HUES6 (cell line): ENCODE results near the gene LONP2.
"Not testable (repeated sequence)": the region's sequence is repeated elsewhere in the genome, so short reads cannot be mapped to it uniquely, and the experiment has no call there.

Source experiments
- H3K27ac ChIP-seq: 2 replicates; pipeline ENCODE4 v1.7.0; 2013; ENCODE audit warnings: low read depth, mild to moderate bottlenecking, low read length, inconsistent platforms
- H3K27me3 ChIP-seq: 2 replicates; pipeline ENCODE4 v1.6.1; 2013; ENCODE audit warnings: low read length; ENCODE audit not compliant: control insufficient read depth, insufficient read depth
- H3K36me3 ChIP-seq: 2 replicates; pipeline ENCODE4 v1.6.1; 2013; ENCODE audit warnings: low read length; ENCODE audit not compliant: control insufficient read depth, insufficient read depth
- H3K4me1 ChIP-seq: 2 replicates; pipeline ENCODE4 v1.6.1; 2013; ENCODE audit warnings: low read length; ENCODE audit not compliant: control insufficient read depth, insufficient read depth
- H3K4me3 ChIP-seq: 2 replicates; pipeline ENCODE4 v1.5.1; 2013; ENCODE audit warnings: low read depth, low read length
- H3K9ac ChIP-seq: one replicate; pipeline ENCODE4 v1.6.1; 2013; ENCODE audit warnings: mild to moderate bottlenecking, low read length
- H3K9me3 ChIP-seq: 2 replicates; pipeline ENCODE4 v1.6.1; 2013; ENCODE audit warnings: low read depth, low read length; ENCODE audit not compliant: control insufficient read depth, insufficient read depth

Gene LONP2

DNA sequence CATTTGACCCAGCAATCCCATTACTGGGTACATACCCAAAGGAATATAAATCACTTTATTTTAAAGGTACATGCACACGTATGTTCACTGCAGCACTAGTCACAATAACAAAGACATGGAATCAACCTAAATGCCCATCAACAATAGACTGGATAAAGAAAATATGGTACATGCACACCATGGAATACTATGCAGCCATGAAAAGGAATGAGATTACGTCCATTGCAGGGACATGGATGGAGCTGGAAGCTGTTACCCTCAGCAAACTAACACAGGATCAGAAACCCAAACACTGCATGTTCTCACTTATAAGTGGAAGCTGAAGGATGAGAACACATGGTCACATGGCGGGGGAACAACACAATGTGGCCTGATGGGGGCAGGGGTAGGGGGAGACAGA lies 4.0 kb upstream of the LONP2 start:
- H3K27ac ChIP-seq, H3K27me3 ChIP-seq, H3K4me3 ChIP-seq, H3K4me1 ChIP-seq, H3K9ac ChIP-seq, H3K9me3 ChIP-seq, H3K36me3 ChIP-seq: not testable (repeated sequence)

GRCh38 chr16:48244863-48245195 lies 729 bp downstream of the LONP2 start:
- 0 out of 2 replicates have a peak, but pooled peaks cover 2% of the 10 kb centered on the region for H3K9me3 ChIP-seq
- peak overlapping the region; percentile 77 for H3K9ac ChIP-seq
- peaks cover 10% of the 10 kb centered on the region; the same call in 1 of the 2 replicates for H3K4me1 ChIP-seq
- peak overlapping the region; percentile 97 for H3K4me3 ChIP-seq
- no peaks in the 10 kb centered on the region for H3K36me3 ChIP-seq
- H3K27ac ChIP-seq: no peak overlapping the region
- H3K27me3 ChIP-seq: no peaks in the 10 kb centered on the region

GRCh38 chr16:48246066-48246465 lies 2.0 kb downstream of the LONP2 start:
- H3K4me1 ChIP-seq: peaks cover 10% of the 10 kb centered on the region; the same call in 1 of the 2 replicates
- H3K27ac ChIP-seq: no peak overlapping the region
- no peaks in the 10 kb centered on the region for H3K27me3 ChIP-seq
- H3K9me3 ChIP-seq: no peaks in the 10 kb centered on the region
- no peak overlapping the region for H3K9ac ChIP-seq
- no peak overlapping the region for H3K4me3 ChIP-seq
- no peaks in the 10 kb centered on the region for H3K36me3 ChIP-seq

GRCh38 chr16:48247311-48247710 lies 3.2 kb downstream of the LONP2 start, which contains the start of gene ABCC11:
Gene ABCC11, minus strand, starts transcription at chr16:48247539. Its CDS starts 15,618 bp downstream, at chr16:48231921.
- Histone ChIP-seq H3K36me3 (no peaks in the 10 kb centered on the region), H3K27me3 (no peaks in the 10 kb centered on the region), H3K9ac (no peak within 1 kb of the TSS), H3K9me3 (no peaks in the 10 kb centered on the region), H3K4me3 (no peak within 1 kb of the TSS), H3K4me1 (peaks cover 10% of the 10 kb centered on the region; the same call in 1 of the 2 replicates), H3K27ac (no peak within 1 kb of the TSS)

DNA sequence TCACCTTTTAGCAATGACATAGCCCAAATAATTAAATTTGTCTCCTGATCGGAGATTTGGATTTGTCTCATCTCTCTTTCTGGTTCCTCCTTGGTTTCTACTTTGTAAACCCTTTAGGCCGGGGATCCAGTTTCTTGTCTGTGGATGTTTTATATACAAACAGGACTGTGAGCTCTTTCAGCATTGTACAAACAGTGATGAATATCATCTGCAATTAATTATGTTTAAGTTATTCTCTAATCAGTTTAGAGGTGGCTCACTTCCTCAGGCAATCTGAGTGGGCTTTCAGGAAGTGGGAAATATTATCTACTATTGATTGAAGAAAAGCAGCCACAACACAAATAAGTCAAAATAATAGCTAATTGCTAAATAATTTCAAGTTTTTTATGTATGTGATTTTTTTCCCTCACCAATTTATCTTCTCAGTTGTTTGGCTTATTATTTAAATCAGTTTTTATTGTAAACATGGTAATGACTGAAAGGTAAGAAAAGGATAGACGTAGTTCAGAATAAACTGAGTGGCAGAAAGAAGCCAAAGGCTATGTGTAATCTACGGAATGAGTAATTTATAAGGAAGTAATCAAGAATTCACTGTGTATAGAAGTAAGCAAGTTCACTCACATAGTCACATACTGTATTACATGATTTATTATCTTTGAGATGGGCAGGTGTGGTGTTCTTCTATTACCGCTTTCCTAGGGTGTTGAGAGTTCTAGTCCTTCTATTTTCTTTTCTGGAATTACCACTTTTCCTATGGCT lies 6.6 kb downstream of the LONP2 start:
- no peaks in the 10 kb centered on the region for H3K9me3 ChIP-seq
- H3K36me3 ChIP-seq: peaks cover 16% of the 10 kb centered on the region
- no peak overlapping the region for H3K27ac ChIP-seq
- no peak overlapping the region for H3K4me3 ChIP-seq
- no peaks in the 10 kb centered on the region for H3K27me3 ChIP-seq
- H3K4me1 ChIP-seq: peaks cover 4% of the 10 kb centered on the region; the same call in 1 of the 2 replicates
- H3K9ac ChIP-seq: no peak overlapping the region

DNA sequence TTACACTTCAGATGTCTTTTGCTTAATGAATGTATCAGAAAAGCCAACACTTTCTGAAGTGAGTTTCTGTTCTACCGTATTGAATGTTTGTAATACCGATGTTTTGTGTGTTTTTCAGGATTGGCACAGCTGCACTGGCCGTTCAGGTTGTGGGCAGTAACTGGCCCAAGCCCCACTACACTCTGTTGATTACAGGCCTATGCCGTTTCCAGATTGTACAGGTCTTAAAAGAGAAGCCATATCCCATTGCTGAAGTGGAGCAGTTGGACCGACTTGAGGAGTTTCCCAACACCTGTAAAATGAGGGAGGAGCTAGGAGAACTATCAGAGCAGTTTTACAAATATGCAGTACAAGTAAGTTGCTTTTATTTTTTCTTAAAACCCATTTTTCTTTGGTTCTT lies 7.9 kb downstream of the LONP2 start:
- Histone ChIP-seq H3K9ac (no peak overlapping the region), H3K9me3 (no peaks in the 10 kb centered on the region), H3K27me3 (no peaks in the 10 kb centered on the region), H3K4me1 (no peaks in the 10 kb centered on the region), H3K4me3 (no peak overlapping the region), H3K36me3 (peaks cover 16% of the 10 kb centered on the region), H3K27ac (no peak overlapping the region)

GRCh38 chr16:48256579-48257177 lies 12.6 kb downstream of the LONP2 start:
- Histone ChIP-seq H3K4me1 (no peaks in the 10 kb centered on the region), H3K9me3 (no peaks in the 10 kb centered on the region), H3K36me3 (peaks cover 42% of the 10 kb centered on the region), H3K27me3 (no peaks in the 10 kb centered on the region), H3K4me3 (no peak overlapping the region), H3K27ac (no peak overlapping the region), H3K9ac (no peak overlapping the region)

GRCh38 chr16:48261569-48261968 lies 17.5 kb downstream of the LONP2 start:
- Histone ChIP-seq H3K36me3 (peaks cover 56% of the 10 kb centered on the region), H3K27ac (no peak overlapping the region), H3K4me1 (no peaks in the 10 kb centered on the region), H3K9ac (no peak overlapping the region), H3K9me3 (peaks cover 4% of the 10 kb centered on the region; the same call in 1 of the 2 replicates), H3K4me3 (no peak overlapping the region), H3K27me3 (no peaks in the 10 kb centered on the region)

DNA sequence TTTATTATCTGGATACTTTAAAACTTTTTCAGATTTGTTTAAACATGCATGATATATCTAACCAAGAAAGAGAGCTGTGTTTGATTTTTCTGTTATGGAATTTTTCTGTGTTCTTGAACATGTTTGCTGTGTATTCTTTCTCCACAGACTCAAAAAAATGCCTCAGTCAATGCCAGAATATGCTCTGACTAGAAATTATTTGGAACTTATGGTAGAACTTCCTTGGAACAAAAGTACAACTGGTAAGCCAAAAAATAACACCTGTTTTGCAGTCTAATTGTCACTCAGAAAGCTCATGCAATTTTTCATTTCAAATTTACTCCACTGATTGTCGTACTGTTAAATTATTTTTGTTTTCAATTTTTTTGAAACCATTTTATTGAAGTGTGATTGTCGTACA lies 18.5 kb downstream of the LONP2 start:
- Histone ChIP-seq H3K27me3 (no peaks in the 10 kb centered on the region), H3K4me3 (no peak overlapping the region), H3K4me1 (no peaks in the 10 kb centered on the region), H3K9ac (no peak overlapping the region), H3K27ac (no peak overlapping the region), H3K9me3 (peaks cover 4% of the 10 kb centered on the region; the same call in 1 of the 2 replicates), H3K36me3 (peaks cover 58% of the 10 kb centered on the region)

- Histone ChIP-seq H3K36me3 (peaks cover 28% of the 10 kb centered on the region), H3K4me3 (no peak overlapping the region), H3K9ac (no peak overlapping the region), H3K4me1 (no peaks in the 10 kb centered on the region), H3K27ac (no peak overlapping the region), H3K27me3 (no peaks in the 10 kb centered on the region), H3K9me3 (no peaks in the 10 kb centered on the region)
These were observed 24.9 kb downstream of the LONP2 start for GRCh38 chr16:48269011-48269410.

GRCh38 chr16:48271728-48272127 lies 27.6 kb downstream of the LONP2 start:
- Histone ChIP-seq H3K9me3 (no peaks in the 10 kb centered on the region), H3K9ac (no peak overlapping the region), H3K4me1 (peaks cover 5% of the 10 kb centered on the region), H3K4me3 (no peak overlapping the region), H3K27me3 (no peaks in the 10 kb centered on the region), H3K27ac (no peak overlapping the region), H3K36me3 (peaks cover 18% of the 10 kb centered on the region)
